GM23338 (cell line): ENCODE data around the gene AEBP2. TPM values are rescaled to one million over a fixed set of nuclear protein-coding genes. Genes with fewer than 3 reads are reported as not detected.

Experiments
- ATAC-seq: fragments of 200-7000 bp; cut with Tn5 transposase; 3 replicates; pipeline ENCODE4 v1.9.1; 2020
- DNase-seq: peaks from one replicate; pipeline ENCODE4 v3.0.0-alpha.2; 2015; ENCODE audit warnings: low spot score
- H2AFZ ChIP-seq: fragments of 200-600 bp; sonication (generic); 2 replicates; pipeline ENCODE4 v1.8.0; 2016; ENCODE audit warnings: antibody characterized with exemption, mild to moderate bottlenecking, moderate library complexity
- H3F3A ChIP-seq: fragments of 200-600 bp; sonication (generic); replicated peaks from 2 replicates; pipeline ENCODE4 v1.8.0; 2017; ENCODE audit warnings: antibody characterized with exemption, mixed run types, low read depth
- H3K27ac ChIP-seq: fragments of 200-600 bp; sonication (generic); 2 replicates; pipeline ENCODE4 v1.6.1; 2016; ENCODE audit warnings: low read depth
- H3K27me3 ChIP-seq: fragments of 200-600 bp; sonication (generic); 2 replicates; pipeline ENCODE4 v1.8.0; 2016; ENCODE audit warnings: mild to moderate bottlenecking, mixed run types, moderate library complexity; ENCODE audit not compliant: insufficient read depth
- H3K36me3 ChIP-seq: fragments of 200-600 bp; sonication (generic); 2 replicates; pipeline ENCODE4 v1.8.0; 2016; ENCODE audit warnings: mild to moderate bottlenecking; ENCODE audit not compliant: insufficient read depth
- H3K4me1 ChIP-seq: fragments of 200-600 bp; sonication (generic); 2 replicates; pipeline ENCODE4 v1.8.0; 2016; ENCODE audit warnings: mild to moderate bottlenecking, moderate library complexity; ENCODE audit not compliant: insufficient read depth
- H3K4me2 ChIP-seq: fragments of 200-600 bp; sonication (generic); 2 replicates; pipeline ENCODE4 v1.7.1; 2017; ENCODE audit warnings: mixed run types
- H3K4me3 ChIP-seq: fragments of 200-600 bp; sonication (generic); 2 replicates; pipeline ENCODE4 v1.6.1; 2016; ENCODE audit warnings: mixed run types
- H3K79me2 ChIP-seq: fragments of 200-600 bp; sonication (generic); replicated peaks from 2 replicates; pipeline ENCODE4 v1.8.0; 2017; ENCODE audit warnings: mild to moderate bottlenecking; ENCODE audit not compliant: insufficient read depth
- H3K9me2 ChIP-seq: fragments of 200-600 bp; sonication (generic); 2 replicates; pipeline ENCODE4 v1.8.0; 2017; ENCODE audit not compliant: insufficient read depth
- H4K20me1 ChIP-seq: fragments of 200-600 bp; sonication (generic); replicated peaks from 2 replicates; pipeline ENCODE4 v1.8.0; 2017; ENCODE audit warnings: mild to moderate bottlenecking; ENCODE audit not compliant: insufficient read depth
- H3K27ac Mint-ChIP-seq: 2 replicates; pipeline ENCODE4 v1.8.0; 2020; ENCODE audit warnings: inconsistent platforms, mild to moderate bottlenecking, moderate library complexity, mixed read lengths
- H3K27me3 Mint-ChIP-seq: 3 replicates; pipeline ENCODE4 v1.8.0; 2022; ENCODE audit warnings: low read depth, mild to moderate bottlenecking, moderate library complexity, mixed read lengths, inconsistent platforms; ENCODE audit not compliant: insufficient read depth, poor library complexity
- H3K36me3 Mint-ChIP-seq: 3 replicates; pipeline ENCODE4 v1.8.0; 2021; ENCODE audit warnings: low read depth, mild to moderate bottlenecking, inconsistent platforms, moderate library complexity, mixed read lengths
- H3K4me1 Mint-ChIP-seq: 3 replicates; pipeline ENCODE4 v1.8.0; 2020; ENCODE audit warnings: mild to moderate bottlenecking, inconsistent platforms, mixed read lengths
- H3K4me3 Mint-ChIP-seq: 3 replicates; pipeline ENCODE4 v1.8.0; 2021; ENCODE audit warnings: moderate library complexity, mild to moderate bottlenecking, inconsistent platforms, mixed read lengths
- H3K9me3 Mint-ChIP-seq: 3 replicates; pipeline ENCODE4 v1.8.0; 2020; ENCODE audit warnings: moderate library complexity, mild to moderate bottlenecking, inconsistent platforms, mixed read lengths
- CREB1 ChIP-seq: fragments of 250-450 bp; sonication (Bioruptor Pico); IDR thresholded peaks from 2 replicates; pipeline ENCODE4 v1.5.0; 2020; ENCODE audit warnings: low read depth, mild to moderate bottlenecking, moderate library complexity
- ETS1 ChIP-seq: IDR thresholded peaks from 2 replicates; pipeline ENCODE4 v1.6.1; 2016; ENCODE audit warnings: antibody characterized with exemption
- JUNB ChIP-seq: IDR thresholded peaks from one replicate; pipeline ENCODE4 v1.6.1; 2016; ENCODE audit warnings: antibody characterized with exemption; ENCODE audit not compliant: unreplicated experiment
- NANOG ChIP-seq: IDR thresholded peaks from 2 replicates; pipeline ENCODE4 v1.6.1; 2016; ENCODE audit warnings: antibody characterized with exemption, borderline replicate concordance
- POLR2AphosphoS5 ChIP-seq: IDR thresholded peaks from 2 replicates; pipeline ENCODE4 v1.6.1; 2016; ENCODE audit warnings: antibody characterized with exemption, low read depth
- REST ChIP-seq: IDR thresholded peaks from one replicate; pipeline ENCODE4 v1.6.1; 2018; ENCODE audit warnings: antibody characterized with exemption; ENCODE audit not compliant: unreplicated experiment
- STAT1 ChIP-seq: IDR thresholded peaks from one replicate; pipeline ENCODE4 v1.6.1; 2016; ENCODE audit warnings: antibody characterized with exemption; ENCODE audit not compliant: unreplicated experiment
- ZNF331 ChIP-seq: fragments of 250-450 bp; sonication (Bioruptor Pico); IDR thresholded peaks from 2 replicates; pipeline ENCODE4 v1.5.0; 2020; ENCODE audit warnings: low read depth, mild to moderate bottlenecking, moderate library complexity
- ZNF462 ChIP-seq: fragments of 250-450 bp; sonication (Bioruptor Pico); IDR thresholded peaks from 2 replicates; pipeline ENCODE4 v1.5.0; 2020; ENCODE audit warnings: mild to moderate bottlenecking, moderate library complexity
- polyA plus RNA-seq: library from polyadenylated mRNA; unstranded; fragments of >200 nt; fragmentation: Nextera tagmentation; extraction: Ambion mirVana; gene quantifications from 2 replicates; pipeline ENCODE4 v1.2.1, GENCODE V29; 2016
- total RNA-seq: library from RNA; depleted of rRNA; stranded (reverse); fragments of >200 nt; shearing (Covaris generic); gene quantifications from 2 replicates; pipeline ENCODE4 v1.2.3, GENCODE V29; 2014

AEBP2 gene
- total and polyA plus RNA-seq, 2 experiments from 2014 or later, result 39.3 to 48.1 TPM

DNA sequence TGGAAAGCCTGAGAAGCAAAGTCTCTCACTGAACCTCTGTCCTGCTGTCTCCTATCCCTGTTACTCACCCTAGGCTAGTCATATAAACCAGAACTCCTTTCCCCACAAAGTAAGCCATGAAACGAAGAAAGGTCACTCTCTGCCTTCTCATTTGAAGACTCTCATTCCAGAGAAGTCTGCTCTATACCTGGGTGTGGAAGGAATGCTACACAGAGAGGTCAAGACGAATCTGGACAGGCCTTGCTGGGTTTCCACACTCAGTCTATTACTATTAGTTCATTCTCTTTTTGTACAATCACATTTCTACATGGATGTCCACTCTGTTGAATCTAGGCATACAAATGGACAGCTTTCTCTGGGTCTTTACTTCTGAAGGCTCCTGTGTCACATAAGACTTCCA lies 2.4 kb upstream of the AEBP2 start:
- no peak for TF ChIP-seq STAT1
- TF ChIP-seq ETS1, result no peak
- TF ChIP-seq NANOG, result no peak
- TF ChIP-seq JUNB, result no peak
- TF ChIP-seq ZNF331 (CRISPR knock-in tag), result no peak
- Histone ChIP-seq H3K27ac (peak overlapping the region; percentile 81), H3K4me3 (no peak overlapping the region), H4K20me1 (peaks cover 13% of the 10 kb centered on the region), H3K27me3 (no peaks in the 10 kb centered on the region), H3K9me2 (no peaks in the 10 kb centered on the region; the same call in 1 of the 2 replicates), H2AFZ (no peak overlapping the region), H3K4me2 (peak overlapping the region; percentile 19; the same call in 1 of the 2 replicates), H3K4me1 (peaks cover 26% of the 10 kb centered on the region), H3K79me2 (peaks cover 24% of the 10 kb centered on the region), H3K36me3 (no peaks in the 10 kb centered on the region), H3F3A (no peaks in the 10 kb centered on the region)
- H3K4me1 Mint-ChIP-seq, result peaks cover 39% of the 10 kb centered on the region
- peaks cover 9% of the 10 kb centered on the region for H3K9me3 Mint-ChIP-seq
- no peak for DNase-seq
- H3K4me3 Mint-ChIP-seq, result no peak overlapping the region
- no peak for ATAC-seq
- peaks cover 43% of the 10 kb centered on the region for H3K36me3 Mint-ChIP-seq
- H3K27me3 Mint-ChIP-seq, result peaks cover 13% of the 10 kb centered on the region
- peak overlapping the region; percentile 53 for H3K27ac Mint-ChIP-seq

GRCh38 chr12:19437996-19438395 lies 1.3 kb upstream of the AEBP2 start:
- H3K27ac ChIP-seq, result peak overlapping the region; percentile 81
- TF ChIP-seq REST, result no peak
- no peak for TF ChIP-seq POLR2AphosphoS5
- TF ChIP-seq ZNF462, result 0 out of 2 replicates have a peak, but pooled peaks have one; percentile 30
- 0 out of 2 replicates have a peak, but pooled peaks have one; percentile 24 for TF ChIP-seq CREB1

More at GRCh38 chr12:19437996-19438395, 1.3 kb upstream of the AEBP2 start:
- peak overlapping the region; percentile 13; the same call in 1 of the 2 replicates for H3K27ac Mint-ChIP-seq
- Histone ChIP-seq H3K27me3 (no peaks in the 10 kb centered on the region), H3K4me3 (peak overlapping the region; percentile 73), H3K9me2 (no peaks in the 10 kb centered on the region; the same call in 1 of the 2 replicates), H3K36me3 (no peaks in the 10 kb centered on the region), H3K79me2 (peaks cover 35% of the 10 kb centered on the region), H3K4me2 (peak overlapping the region; percentile 33), H3K4me1 (peaks cover 36% of the 10 kb centered on the region), H3F3A (no peaks in the 10 kb centered on the region), H2AFZ (no peak overlapping the region), H4K20me1 (peaks cover 21% of the 10 kb centered on the region)
- peak overlapping the region; percentile 95 for H3K4me3 Mint-ChIP-seq
- peaks cover 11% of the 10 kb centered on the region for H3K27me3 Mint-ChIP-seq
- H3K9me3 Mint-ChIP-seq, result peaks cover 9% of the 10 kb centered on the region
- DNase-seq (peak; percentile 80), ATAC-seq (peak; percentile 24)
- peaks cover 42% of the 10 kb centered on the region for H3K4me1 Mint-ChIP-seq
- peaks cover 47% of the 10 kb centered on the region for H3K36me3 Mint-ChIP-seq
